Stimulated activated CD4-positive, alpha-beta T cell treated with anti-CD3 and anti-CD28 coated beads, Interleukin-2, amount 100 ng/mL, for 4 hours (primary cell): ENCODE measurements around the gene ADRM1.

Experiments
- DNase-seq: peaks from one replicate; pipeline ENCODE4 v3.0.0-alpha.2; 2020; ENCODE audit warnings: low read depth

ADRM1 gene

GRCh38 chr20:62355878-62356588 lies 53.2 kb downstream of the ADRM1 start:
- DNase-seq: no peak

GRCh38 chr20:62356589-62357186 lies 53.9 kb downstream of the ADRM1 start:
- no peak for DNase-seq

- DNase-seq: no peak
Observed at GRCh38 chr20:62357187-62357667, 54.4 kb downstream of the ADRM1 start.

- no peak for DNase-seq
Observed at GRCh38 chr20:62357681-62358080, 54.9 kb downstream of the ADRM1 start.
